Measurements from ENCODE around the gene CMTM1.

GRCh38 chr16:66585481-66586239 lies 19.4 kb downstream of the CMTM1 start:
- TF ChIP-seq CTCF (IDR thresholded peaks at IDR 0.05; ENCODE audit: insufficient read depth, low read length, poor library complexity, severe bottlenecking), result no peak
- no peak for TF ChIP-seq EZH2phosphoT487 (conservative IDR thresholded peaks at IDR 0.05; ENCODE audit: low read length)

Data from SU-DHL-6 (cell line).